Spleen (tissue), 7 donors: Measurements from ENCODE around the gene FAR2.

Experiments used
- POLR2A ChIP-seq, 3 donors: fragments of 450-650 bp; IDR thresholded peaks; one replicate each; pipeline ENCODE4 v1.5.1; 2017; ENCODE audit warnings: antibody characterized with exemption in 3 of 3, mild to moderate bottlenecking in 1 of 3
- POLR2AphosphoS5 ChIP-seq, 3 donors: sonication (generic); formaldehyde crosslinking; IDR thresholded peaks; one replicate each; pipeline ENCODE4 v1.5.1; 2017; ENCODE audit warnings: antibody characterized with exemption in 3 of 3
- TF ChIP-seq, protein P1 (sequence below), 11 experiments: fragments of 200-600 bp in 7 of 11; fragments of 450-650 bp in 4 of 11; sonication (generic) in 4 of 11; IDR thresholded peaks in 8 of 11; conservative IDR thresholded peaks in 3 of 11; 1 replicate in 7 of 11; 2 replicates in 4 of 11; pipeline versions ENCODE4 v1.4.0 to v1.8.0; 2016 to 2021; ENCODE audit warnings: antibody characterized with exemption in 11 of 11, inconsistent platforms in 4 of 11, mild to moderate bottlenecking in 1 of 11
- donor health status: DM: no; HTN: no; CAD: no; lungs with moderate emphysema.
- donor health status: DM: no; HTN: no; CAD: no.
- donor health status: DM: no; HTN: no; CAD: no.

DNA sequence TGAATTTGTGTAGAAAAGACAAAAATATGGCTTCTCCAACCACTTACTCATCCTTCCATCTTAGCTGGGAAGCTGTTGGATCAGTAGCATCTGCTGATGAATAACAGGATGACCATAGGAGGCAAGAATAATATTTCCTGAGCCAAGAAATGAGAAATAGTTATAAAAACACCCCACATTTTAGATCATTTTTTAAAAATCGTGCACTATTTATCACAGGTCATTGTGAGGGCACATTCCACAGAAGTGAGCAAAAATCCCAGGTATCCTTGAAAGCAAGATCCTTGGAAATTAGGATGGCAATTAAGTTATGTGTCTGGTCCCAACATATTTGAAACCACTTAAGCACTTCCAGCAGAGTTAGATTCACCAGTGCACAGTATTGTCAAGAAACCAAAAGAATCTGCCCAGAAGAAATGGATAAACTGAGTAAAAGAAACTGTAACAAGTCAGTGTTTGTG, 8.4 kb downstream of the FAR2 start:
- TF ChIP-seq POLR2AphosphoS5 (IDR thresholded peaks at IDR 0.05) (no peak), POLR2A (IDR thresholded peaks at IDR 0.05) (no peak)
- TF ChIP-seq, protein P1, sequence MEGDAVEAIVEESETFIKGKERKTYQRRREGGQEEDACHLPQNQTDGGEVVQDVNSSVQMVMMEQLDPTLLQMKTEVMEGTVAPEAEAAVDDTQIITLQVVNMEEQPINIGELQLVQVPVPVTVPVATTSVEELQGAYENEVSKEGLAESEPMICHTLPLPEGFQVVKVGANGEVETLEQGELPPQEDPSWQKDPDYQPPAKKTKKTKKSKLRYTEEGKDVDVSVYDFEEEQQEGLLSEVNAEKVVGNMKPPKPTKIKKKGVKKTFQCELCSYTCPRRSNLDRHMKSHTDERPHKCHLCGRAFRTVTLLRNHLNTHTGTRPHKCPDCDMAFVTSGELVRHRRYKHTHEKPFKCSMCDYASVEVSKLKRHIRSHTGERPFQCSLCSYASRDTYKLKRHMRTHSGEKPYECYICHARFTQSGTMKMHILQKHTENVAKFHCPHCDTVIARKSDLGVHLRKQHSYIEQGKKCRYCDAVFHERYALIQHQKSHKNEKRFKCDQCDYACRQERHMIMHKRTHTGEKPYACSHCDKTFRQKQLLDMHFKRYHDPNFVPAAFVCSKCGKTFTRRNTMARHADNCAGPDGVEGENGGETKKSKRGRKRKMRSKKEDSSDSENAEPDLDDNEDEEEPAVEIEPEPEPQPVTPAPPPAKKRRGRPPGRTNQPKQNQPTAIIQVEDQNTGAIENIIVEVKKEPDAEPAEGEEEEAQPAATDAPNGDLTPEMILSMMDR (IDR thresholded peaks at IDR 0.05 in 8 of 11, conservative IDR thresholded peaks at IDR 0.05 in 3 of 11): no peak
